ENCODE results near the gene CDH12.

DNA sequence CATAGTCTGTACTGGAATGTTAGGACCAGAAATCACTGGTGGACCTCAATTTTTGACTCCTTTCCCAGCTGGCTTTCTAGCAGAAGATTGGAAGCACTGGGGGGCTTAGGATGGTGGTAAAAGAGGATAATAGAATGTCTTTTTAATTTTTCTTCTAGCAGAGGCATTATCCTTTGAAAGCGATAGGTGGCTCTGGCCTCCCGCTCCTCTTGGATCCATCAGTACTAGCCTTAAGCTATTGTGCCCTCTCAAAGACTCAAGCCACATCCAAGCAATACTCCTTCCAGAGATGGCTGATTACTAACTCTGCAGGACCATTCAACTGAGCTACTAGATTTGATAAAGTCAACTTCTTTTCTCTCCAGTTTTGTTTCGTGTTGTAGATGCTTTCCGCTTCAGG, 610.6 kb downstream of the CDH12 start:
- TF ChIP-seq POLR2A (IDR thresholded peaks at IDR 0.05; ENCODE audit: low read depth, low read length), result no peak
- no peak for TF ChIP-seq POLR2AphosphoS5 (IDR thresholded peaks at IDR 0.05; ENCODE audit: low read depth, low read length)
- no peak for TF ChIP-seq SPI1 (IDR thresholded peaks at IDR 0.05; ENCODE audit: low read depth, low read length)

All from GM12891 (cell line).